ENCODE results near the gene ZKSCAN2.

Gene ZKSCAN2

GRCh38 chr16:25279491-25279890, 21.8 kb upstream of the ZKSCAN2 start:
- no peak for TF ChIP-seq CTCF (IDR thresholded peaks at IDR 0.05; ENCODE audit: insufficient read depth, low read depth, low read length, missing control alignments)
- H3K4me3 ChIP-seq (ENCODE audit: low read depth, low read length), result no peak overlapping the region
- DNase-seq (ENCODE audit: low read depth), result no peak

GRCh38 chr16:25271421-25271820, 13.8 kb upstream of the ZKSCAN2 start:
- DNase-seq (ENCODE audit: low read depth), result no peak

GRCh38 chr16:25270577-25270976, 12.9 kb upstream of the ZKSCAN2 start:
- no peak for DNase-seq (ENCODE audit: low read depth)
- TF ChIP-seq CTCF (IDR thresholded peaks at IDR 0.05; ENCODE audit: insufficient read depth, low read depth, low read length, missing control alignments), result no peak
- H3K4me3 ChIP-seq (ENCODE audit: low read depth, low read length), result no peak overlapping the region

More at GRCh38 chr16:25271421-25271820, 13.8 kb upstream of the ZKSCAN2 start:
- no peak for TF ChIP-seq CTCF (IDR thresholded peaks at IDR 0.05; ENCODE audit: insufficient read depth, low read depth, low read length, missing control alignments)
- H3K4me3 ChIP-seq (ENCODE audit: low read depth, low read length), result no peak overlapping the region

GRCh38 chr16:25269879-25270278, 12.2 kb upstream of the ZKSCAN2 start:
- no peak for TF ChIP-seq CTCF (IDR thresholded peaks at IDR 0.05; ENCODE audit: insufficient read depth, low read depth, low read length, missing control alignments)
- no peak overlapping the region for H3K4me3 ChIP-seq (ENCODE audit: low read depth, low read length)
- DNase-seq (ENCODE audit: low read depth), result no peak

GRCh38 chr16:25265968-25266367, 8.3 kb upstream of the ZKSCAN2 start:
- TF ChIP-seq CTCF (IDR thresholded peaks at IDR 0.05; ENCODE audit: insufficient read depth, low read depth, low read length, missing control alignments), result no peak
- no peak for DNase-seq (ENCODE audit: low read depth)

GRCh38 chr16:25264597-25264996, 7.0 kb upstream of the ZKSCAN2 start:
- no peak for TF ChIP-seq CTCF (IDR thresholded peaks at IDR 0.05; ENCODE audit: insufficient read depth, low read depth, low read length, missing control alignments)
- H3K4me3 ChIP-seq (ENCODE audit: low read depth, low read length), result no peak overlapping the region
- no peak for DNase-seq (ENCODE audit: low read depth)

More at GRCh38 chr16:25265968-25266367, 8.3 kb upstream of the ZKSCAN2 start:
- no peak overlapping the region for H3K4me3 ChIP-seq (ENCODE audit: low read depth, low read length)

- no peak overlapping the region for H3K4me3 ChIP-seq (ENCODE audit: low read depth, low read length)
- DNase-seq (ENCODE audit: low read depth), result no peak
- TF ChIP-seq CTCF (IDR thresholded peaks at IDR 0.05; ENCODE audit: insufficient read depth, low read depth, low read length, missing control alignments), result no peak
These were observed 2.8 kb upstream of the ZKSCAN2 start for GRCh38 chr16:25260416-25260815.

Measured in GM12865 (cell line).